HG02840 (cell line): ENCODE data around the gene CARD18.

Experiments
- ATAC-seq: cut with Tn5 transposase; IDR thresholded peaks from one replicate; pipeline ENCODE4 v1.9.1; 2021; ENCODE audit warnings: mild to moderate bottlenecking, moderate library complexity, moderate number of reproducible peaks; ENCODE audit not compliant: unreplicated experiment, low FRiP score

CARD18 gene

DNA sequence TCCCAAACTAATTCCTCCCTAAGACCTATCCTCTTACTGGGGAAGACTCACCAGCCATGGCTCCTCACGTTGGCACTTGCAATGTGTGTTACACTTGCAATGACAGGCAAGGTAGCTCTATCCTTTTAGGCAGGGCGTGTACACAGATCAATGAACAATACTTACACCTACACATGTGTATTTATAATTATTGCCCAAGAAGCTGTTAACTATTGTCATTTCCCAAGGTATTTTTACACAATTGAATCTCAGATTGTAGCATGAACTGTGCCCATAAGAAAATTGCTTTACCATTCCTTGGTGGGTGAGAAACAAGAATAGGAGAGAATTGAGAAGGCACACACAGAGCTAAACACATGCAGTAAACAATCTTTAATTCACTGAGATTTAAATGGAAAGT is at the start of gene CARD18:
TSS of gene CARD18 (minus strand) at position 101 of the 400 bp plus-strand sequence. CDS start at position 58, 43 bp downstream.
- ATAC-seq: no peak

- no peak for ATAC-seq
Measured at GRCh38 chr11:105183987-105184386, 44.4 kb upstream of the CARD18 start.

DNA sequence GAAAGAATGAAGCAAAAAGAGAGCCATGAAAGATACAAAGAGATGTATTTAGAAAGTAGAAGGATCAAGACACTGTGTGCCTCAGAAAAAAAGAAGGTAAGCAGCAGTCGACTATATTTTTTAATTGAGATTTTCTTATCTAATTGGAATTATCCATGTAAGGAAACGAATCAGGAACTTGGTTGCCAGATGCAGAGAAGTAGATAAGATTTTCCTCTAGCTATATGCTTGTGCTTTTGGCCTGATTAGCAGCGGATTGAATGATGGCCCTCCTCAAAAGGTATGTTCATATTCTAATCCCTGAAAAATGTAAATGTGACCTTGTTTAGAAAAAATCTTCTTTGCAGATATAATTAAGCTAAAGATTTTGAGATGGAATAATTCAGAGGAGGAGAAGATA is 43.9 kb upstream of the CARD18 start:
- no peak for ATAC-seq

DNA sequence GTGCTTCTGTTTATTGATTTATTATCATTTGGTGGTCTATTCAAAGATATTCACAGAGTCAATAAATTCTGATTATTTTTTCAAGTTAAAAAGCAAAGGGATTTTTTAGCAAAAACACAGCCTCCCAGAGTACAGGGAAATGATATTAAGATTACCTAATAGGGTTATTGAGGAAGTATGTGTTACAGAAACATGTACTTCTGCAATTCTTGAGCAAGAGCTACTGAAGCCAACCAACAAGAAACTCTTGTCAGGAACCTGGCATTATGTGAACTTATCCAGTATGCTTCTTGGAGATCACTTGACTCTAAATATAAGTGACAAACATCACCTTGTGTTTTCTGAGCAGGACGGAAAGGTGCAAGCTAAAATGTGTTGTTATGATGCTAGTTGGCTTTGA is 42.0 kb upstream of the CARD18 start:
- ATAC-seq: no peak

DNA sequence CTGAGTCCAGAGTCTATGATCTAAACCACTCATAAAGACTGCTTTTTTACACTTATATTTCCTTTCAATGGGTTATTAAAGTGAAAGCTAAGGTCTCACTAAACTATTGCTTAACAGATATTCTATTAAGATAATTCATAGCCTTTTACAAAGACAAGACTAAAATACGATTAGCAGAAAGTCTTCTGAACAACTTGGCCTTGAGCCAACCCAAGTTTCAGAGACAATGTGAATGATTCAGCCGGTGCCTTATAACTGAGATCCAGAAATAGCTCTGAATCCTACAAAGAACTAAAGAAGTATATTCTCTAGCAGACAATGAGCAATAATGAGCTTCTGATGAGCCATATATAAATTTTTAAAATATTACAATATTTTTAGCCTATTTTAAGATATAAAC is 41.5 kb upstream of the CARD18 start:
- ATAC-seq: no peak

- ATAC-seq: no peak
Measured at GRCh38 chr11:105179542-105180278, 40.1 kb upstream of the CARD18 start.

GRCh38 chr11:105177658-105178057 is 38.1 kb upstream of the CARD18 start:
- no peak for ATAC-seq

GRCh38 chr11:105168457-105168856 is 28.9 kb upstream of the CARD18 start:
- ATAC-seq: no peak

GRCh38 chr11:105167244-105167643 is 27.7 kb upstream of the CARD18 start:
- ATAC-seq: no peak

DNA sequence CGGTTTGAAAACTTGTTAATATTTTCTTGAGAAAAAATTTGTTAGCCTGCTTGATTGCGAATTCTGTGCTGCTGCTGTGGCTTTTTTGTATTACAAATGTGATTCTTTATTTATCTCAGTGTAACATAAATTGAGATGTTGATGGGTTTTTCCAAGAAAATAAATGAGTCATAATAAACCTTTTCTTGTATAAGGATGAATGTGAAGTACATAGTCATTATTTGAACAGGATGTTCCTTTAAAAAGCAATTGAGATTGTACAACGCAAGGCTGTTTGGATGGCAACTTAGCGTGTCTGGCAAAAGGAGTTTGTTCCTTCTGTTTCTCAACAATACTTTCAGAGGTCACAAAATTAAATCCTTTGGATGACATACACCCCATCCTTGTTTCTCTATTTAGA is 24.6 kb upstream of the CARD18 start:
- no peak for ATAC-seq

DNA sequence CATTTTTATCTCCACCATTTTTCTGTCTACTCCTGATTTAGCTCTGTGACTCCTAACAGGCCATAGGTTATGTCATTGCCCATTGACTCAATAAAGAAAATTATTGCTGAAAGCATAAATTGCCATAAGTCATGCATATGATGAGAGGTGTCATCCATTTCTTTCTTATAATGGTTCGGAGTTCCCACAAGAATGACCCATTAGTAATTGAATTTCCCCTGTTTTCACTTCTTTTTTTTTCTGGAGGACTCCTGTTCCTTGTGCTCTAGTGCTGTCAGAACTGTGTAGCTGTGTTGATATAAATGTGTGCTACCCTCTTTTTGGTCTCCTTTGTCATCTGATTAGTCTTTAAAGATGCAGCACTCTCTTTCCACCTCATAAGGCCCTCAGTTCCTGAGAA is 22.9 kb upstream of the CARD18 start:
- ATAC-seq: no peak

GRCh38 chr11:105158436-105158835 is 18.9 kb upstream of the CARD18 start:
- no peak for ATAC-seq

- ATAC-seq: no peak
Measured at GRCh38 chr11:105156720-105157119, 17.2 kb upstream of the CARD18 start.

- ATAC-seq: no peak
Measured at GRCh38 chr11:105156231-105156630, 16.7 kb upstream of the CARD18 start.

- ATAC-seq: no peak
Measured at GRCh38 chr11:105155679-105156078, 16.1 kb upstream of the CARD18 start.

DNA sequence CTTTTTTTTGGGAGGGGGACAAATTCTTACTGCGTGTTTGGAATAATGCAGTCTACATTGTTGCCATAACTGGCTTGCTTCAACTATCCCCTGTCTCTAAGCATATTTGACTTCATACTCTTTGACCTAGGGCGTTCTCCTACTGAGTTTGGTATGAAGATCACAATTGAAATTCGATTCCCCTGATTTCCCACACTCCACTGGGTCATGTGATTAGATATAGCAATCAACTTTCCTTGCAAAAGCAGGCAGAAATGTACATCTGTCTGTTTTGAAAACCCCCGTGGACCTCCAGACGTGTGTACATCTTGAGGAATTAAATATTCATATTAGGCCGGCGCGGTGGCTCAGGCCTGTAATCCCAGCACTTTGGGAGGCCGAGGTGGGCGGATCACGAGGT is 13.8 kb upstream of the CARD18 start:
- ATAC-seq: no peak

DNA sequence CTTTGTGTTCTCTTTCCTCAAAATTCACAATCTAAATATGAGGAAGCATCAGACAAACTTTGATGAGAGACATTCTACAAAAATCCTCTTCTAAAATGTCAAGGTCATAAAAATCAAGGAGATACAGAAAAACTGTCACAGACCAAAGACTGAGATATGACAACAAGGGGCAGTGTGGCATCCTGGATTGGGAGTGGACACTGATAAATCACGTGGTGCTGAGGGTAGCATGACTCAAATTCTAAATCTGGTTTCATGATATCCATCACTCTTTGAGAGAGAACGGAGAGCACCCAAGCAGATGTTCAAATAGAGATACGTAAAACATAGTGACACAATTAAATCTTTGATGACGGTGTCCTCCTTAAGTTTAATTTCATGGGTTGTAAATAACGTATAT is 13.0 kb upstream of the CARD18 start:
- no peak for ATAC-seq

DNA sequence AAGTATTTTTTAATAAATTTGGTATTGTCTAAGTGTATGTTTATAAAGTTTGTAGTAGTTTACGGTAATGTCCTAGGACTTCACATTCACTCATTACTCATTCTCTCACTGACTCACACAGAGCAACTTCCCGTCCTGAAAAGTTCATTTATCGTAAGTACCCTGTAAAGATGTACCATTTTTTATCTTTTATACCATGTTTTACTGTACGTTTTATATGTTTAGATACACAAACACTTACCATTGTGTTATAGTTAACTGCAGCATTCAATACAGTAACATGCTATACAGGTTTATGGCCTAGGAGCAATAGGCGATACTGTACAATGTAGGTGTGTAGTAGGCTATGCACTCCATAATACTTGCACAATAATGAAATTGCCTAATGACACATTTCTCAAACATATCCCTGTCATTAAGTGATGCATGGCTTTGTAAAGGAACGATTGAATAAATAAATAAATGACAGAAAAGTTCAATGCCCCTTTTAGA is 12.5 kb upstream of the CARD18 start:
- no peak for ATAC-seq

DNA sequence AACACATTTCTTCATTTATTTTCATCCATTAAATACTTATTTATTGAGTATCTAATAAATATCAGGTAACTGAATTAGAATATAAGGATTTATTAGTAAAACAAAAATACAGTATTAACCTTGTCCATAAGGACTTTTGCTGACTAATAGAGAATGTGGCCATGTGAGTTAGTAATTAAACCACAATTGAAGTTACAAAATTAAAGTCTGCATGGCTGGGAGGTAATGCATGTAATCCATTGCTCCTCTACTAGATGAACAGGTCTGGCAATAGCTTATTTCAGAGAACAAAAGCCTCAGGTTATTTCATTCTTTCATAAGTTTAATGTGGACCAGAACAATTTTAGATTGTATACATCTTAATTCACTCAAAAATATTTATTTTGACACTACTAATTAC is 9.9 kb upstream of the CARD18 start:
- no peak for ATAC-seq

- ATAC-seq: no peak
Measured at GRCh38 chr11:105148241-105148640, 8.7 kb upstream of the CARD18 start.

DNA sequence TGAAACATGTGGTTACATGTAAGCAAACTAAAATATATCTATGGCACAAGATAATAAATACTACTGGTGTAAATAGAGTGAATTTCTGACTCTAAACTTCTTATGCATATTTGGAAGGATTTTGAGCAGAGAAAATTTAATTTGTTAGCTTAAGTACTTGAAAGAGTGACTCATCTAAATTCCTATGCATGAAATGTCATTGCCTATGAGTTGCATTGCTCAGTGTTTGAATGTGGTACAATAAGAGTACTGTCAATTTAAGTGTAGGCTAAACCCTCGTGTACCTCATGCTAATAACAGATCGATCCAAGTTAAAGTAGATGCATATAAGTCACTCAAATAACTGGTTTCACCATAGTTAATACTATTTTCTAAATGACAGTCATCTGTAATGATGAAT is 5.3 kb upstream of the CARD18 start:
- ATAC-seq: no peak

- ATAC-seq: no peak
Measured at GRCh38 chr11:105142167-105142566, 2.6 kb upstream of the CARD18 start.

GRCh38 chr11:105137286-105137685 is 2.3 kb downstream of the CARD18 start:
- no peak for ATAC-seq
